GM21825 (cell line): ENCODE data around the gene CDH6.

ENCODE experiments used
- ATAC-seq: cut with Tn5 transposase; IDR thresholded peaks from one replicate; pipeline ENCODE4 v1.9.1; 2021; ENCODE audit warnings: mild to moderate bottlenecking, moderate library complexity; ENCODE audit not compliant: unreplicated experiment

Gene CDH6

DNA sequence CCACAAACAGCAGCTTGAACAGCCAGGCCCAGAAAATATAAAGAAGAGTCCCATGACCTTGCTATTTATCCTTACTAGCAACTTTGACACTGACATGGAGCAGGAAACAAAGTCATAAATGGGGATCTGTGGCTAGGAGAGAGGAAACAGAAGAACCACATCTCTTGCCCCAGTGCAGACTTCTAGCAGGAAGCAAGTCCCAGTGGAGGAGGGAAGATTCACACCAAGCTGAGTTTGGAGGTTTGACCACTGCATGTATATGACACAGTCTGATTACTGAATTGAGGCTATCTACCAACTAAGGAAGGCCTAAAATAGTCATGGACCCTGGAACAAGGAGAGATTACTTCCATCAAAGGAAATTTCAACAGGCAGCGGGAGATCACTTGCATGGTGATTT is 51.4 kb downstream of the CDH6 start:
- no peak for ATAC-seq

- no peak for ATAC-seq
Measured at GRCh38 chr5:31247381-31247780, 53.9 kb downstream of the CDH6 start.

GRCh38 chr5:31250201-31250600 is 56.7 kb downstream of the CDH6 start:
- ATAC-seq, result no peak

DNA sequence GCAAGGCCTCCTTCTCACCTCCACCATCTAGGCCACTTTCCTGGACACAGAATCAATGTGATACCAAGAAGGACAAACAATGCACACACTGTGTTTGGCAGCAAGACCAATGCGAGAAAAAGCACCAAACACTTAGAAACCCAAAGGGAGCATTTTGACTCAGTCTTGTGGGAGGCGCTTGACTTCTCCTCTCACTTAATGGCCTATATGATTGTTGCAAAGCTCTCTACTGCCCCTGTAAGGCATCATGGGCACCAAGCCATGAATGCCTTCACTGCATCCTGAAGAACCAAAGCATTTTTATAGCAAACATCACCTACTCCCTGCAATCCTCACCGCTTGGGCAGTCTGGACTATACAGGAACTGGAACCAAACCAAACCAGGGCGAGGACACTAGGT is 57.5 kb downstream of the CDH6 start:
- no peak for ATAC-seq

DNA sequence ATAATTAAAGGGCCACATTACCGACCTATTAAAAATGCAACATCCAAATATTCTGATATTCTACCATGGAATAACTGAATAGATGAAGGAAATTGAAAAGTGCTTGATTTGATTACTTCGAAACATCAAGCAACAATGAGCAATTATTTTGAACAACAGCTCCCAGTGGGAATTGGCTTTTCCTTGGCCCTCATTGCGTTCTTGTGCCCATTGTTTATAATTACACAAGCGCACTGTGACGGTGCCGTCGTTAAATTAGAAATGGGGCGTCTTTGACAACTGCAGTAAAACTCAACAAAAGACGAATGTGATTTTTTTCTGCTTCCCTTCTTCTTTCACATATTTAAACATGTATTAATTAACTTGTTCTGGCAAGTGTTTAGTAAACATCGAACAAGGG is 61.6 kb downstream of the CDH6 start:
- no peak for ATAC-seq

DNA sequence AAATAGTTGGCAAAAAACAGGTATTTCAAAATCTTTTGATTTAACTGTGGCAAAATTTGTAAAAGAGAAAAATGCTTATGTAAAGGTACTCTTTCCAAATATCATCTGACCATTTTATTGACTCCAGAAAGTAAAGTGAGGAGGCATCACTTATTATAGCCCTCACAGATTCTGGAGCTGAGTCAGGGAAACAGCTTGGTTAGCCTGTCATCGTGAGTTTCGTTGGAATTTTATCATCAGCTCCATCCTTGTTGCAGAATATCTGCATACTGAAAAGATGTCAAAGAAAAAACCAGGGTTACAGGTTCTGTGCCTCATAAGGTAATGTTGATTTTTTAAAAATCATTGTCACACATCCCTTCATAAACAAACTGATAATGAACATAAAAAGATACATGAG is 74.8 kb downstream of the CDH6 start:
- no peak for ATAC-seq

GRCh38 chr5:31268686-31269085 is 75.2 kb downstream of the CDH6 start:
- ATAC-seq, result no peak

DNA sequence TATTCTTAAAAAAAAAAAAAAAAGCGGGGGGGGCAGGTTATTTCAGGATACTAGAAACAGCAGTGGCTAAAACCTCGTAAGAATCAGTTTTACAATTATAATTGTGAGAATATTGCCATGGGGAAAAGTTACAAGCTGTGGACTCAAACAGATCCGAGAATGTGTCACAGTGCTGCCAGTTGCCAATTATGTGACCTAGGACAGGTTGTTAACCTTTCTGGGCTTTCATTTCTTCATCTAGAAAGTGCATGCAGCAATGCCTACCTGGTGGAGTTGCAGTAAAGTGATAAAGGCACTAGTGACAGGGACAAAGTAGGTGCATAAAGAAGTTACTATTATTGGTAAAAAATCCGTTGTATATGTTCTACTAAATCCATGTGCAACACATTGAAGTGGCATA is 75.8 kb downstream of the CDH6 start:
- no peak for ATAC-seq

DNA sequence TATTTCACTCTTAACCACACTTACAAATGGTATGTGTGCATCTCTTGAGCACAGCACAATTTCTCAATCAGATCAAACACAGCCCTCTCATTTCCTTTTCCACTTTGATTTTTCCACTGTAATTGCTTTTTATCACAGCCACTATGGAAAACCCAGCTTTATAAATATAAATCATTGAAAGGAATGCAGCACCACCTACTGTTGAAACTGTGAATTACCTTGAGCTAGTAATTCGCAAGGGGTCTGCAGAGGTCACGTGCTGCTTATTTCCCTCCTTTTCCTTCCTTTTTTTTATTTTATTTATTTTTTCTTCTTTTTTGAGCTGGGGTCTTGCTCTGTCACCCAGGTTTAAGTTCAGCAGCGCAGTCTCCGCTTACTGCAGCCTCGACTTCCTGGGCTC is 76.9 kb downstream of the CDH6 start:
- no peak for ATAC-seq

DNA sequence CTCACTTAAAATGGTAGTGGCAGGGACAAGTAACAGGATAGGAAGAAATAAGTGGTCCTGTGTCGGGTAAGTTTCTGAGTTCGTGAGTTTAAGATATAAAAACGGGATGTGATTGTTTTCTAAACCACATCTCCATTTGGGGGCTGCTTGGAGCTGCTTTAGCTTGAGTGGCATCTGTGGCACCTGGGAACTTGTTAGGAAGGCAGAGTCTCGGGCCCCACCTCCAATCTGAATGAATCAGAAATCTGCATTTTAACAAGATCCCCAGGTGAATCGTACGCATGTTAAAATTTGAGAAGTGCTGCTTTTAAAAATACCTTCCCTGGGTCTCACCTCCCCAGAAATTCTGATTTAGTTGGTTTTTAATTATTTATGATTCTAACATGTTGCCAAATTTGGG is 78.1 kb downstream of the CDH6 start:
- ATAC-seq, result no peak

DNA sequence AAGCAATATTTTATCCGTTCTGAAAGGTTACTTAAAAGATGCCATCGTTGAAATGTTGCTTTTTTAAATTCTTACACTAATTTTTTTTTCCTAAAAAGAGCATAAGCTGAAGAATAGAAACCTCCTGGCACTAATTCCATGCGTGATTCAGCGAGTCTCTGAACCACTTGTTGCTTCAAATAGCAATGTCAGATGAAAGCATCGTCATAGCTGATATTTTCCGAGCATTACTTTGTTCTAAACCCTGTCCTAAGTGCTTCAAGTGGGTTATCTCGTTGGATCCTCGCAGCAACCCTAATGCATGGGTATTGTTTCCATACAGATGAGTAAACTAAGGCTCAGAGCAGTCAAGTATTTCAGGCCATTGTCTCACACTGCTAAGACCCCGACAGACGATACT is 79.7 kb downstream of the CDH6 start:
- no peak for ATAC-seq

DNA sequence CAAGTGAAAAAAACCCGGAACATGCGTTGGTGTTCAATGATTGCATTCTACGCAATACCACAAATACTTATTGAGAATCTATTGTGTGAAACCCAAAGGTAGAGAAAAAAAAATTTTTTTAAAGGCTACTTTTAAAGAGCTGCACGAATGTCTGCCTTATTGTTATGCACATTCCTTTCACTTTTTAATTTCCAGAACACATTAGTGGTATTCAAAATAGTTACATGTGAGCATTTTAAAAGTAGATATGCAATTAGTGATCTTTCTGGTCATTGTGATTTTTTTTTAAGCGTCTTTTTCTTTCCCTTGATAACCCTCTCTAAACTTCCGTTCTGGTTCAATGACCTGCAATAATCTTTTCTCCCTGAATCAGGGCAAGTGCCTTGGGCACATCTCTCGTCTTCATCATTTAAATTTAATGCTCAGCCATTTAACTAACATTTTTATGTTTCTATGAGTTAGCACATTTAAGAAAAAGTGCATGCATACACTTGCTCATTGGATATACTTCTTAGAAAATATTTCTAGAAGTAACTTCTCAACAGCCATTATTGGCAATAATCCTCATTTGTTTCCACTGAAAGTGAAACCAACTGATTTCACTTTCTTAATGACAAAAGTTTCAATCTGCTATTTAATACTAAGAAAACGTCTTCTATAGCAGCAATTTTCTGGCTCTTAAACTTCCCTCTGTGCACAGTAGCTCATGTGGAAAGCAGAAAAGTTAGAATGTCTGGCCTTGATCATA is 80.3 kb downstream of the CDH6 start:
- ATAC-seq, result no peak

- no peak for ATAC-seq
Measured at GRCh38 chr5:31280210-31280609, 86.7 kb downstream of the CDH6 start.

DNA sequence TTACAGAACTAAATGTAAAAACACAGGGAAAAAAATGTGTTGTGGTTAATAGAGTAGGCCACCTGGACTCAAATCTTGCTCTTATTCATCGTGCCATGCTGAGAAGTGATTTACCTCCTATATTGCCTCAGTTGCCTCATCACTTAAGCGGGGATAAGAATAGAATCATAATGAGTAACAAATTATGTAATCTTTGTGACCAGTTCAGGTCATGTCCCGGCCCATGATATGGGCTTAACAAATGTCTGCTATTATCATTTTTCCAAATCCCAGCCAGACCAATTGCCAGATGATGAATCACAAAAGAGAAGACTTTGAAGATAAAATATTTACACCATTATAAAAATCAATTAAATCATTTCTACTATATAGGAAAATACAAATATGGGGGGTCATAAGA is 89.8 kb downstream of the CDH6 start:
- no peak for ATAC-seq

GRCh38 chr5:31285025-31285424 is 91.5 kb downstream of the CDH6 start:
- no peak for ATAC-seq

DNA sequence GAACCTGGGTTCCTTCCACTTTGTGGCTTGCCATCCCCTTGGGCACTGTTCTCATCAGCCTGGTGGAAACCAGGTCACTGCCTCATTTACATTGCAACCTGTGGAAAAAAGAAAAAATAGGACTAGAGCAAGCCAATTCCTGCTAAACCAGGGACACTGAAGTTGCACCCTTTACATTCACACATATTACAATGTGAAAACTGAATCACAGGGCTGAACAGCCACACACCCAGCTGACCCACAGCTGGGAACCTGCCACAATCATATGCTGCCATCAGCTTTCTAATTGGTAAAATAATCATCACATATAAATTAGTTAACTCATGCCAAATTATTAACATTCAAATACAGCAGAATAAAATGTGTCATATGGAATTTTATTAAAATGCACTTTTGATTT is 94.5 kb downstream of the CDH6 start:
- no peak for ATAC-seq

DNA sequence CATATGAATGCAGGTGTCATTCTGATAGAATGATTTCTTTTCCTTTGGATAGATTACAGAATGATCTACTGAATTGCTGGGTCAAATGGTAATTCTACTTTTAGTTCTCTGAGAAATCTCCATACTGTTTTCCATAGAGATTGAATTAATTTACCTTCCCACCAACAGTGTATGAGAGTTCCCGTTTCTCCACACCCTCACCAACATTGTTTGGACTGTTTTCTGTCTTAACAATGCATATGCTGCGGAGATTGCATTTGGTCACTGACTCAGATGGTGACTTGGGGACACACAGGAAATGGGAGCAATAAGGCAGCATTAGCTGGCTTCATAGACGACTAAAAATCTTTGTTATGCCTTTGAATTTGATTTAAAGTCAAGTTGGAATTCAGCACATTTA is 95.9 kb downstream of the CDH6 start:
- no peak for ATAC-seq

DNA sequence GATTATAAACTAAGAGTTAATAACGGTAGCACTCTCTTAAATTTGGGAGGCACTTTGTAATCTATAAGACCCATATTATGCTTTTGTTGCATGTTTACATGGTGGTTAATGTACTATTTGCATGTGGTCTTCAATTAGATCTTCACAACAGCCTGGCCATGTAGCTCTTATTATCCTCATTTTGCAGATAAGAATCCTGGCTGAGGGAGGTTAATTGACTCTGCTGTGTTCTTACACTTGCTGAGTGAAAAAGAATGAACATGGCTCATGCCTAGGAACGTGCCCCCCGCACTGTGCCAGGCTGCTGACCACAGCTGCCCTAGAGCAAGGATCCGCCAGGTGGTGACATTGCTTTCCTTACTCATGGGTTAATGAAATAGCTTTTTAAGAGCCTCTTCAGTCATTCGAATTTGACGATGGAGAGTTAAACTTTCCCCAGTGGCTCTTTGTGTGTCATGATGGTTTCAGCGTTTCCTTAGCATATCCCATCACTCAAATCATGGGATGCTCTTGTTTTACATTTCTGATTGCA is 97.9 kb downstream of the CDH6 start:
- no peak for ATAC-seq

- ATAC-seq, result no peak
Measured at GRCh38 chr5:31300501-31300900, 107.0 kb downstream of the CDH6 start.

DNA sequence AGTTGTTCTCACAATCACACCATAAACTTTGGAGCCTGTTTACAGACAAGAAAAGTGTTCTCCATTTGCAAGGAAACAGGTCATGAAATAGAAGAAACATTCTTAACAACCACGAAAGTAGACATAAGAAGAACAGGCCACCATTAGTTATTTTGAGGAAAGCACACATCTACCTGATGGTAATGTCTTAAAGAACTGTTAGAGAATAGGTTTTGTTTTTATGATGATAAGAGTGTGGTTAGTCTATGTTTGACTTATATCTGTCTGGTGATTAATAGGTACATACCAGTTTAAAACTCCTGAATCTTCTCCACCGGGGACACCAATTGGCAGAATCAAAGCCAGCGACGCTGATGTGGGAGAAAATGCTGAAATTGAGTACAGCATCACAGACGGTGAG is 108.3 kb downstream of the CDH6 start:
- no peak for ATAC-seq

DNA sequence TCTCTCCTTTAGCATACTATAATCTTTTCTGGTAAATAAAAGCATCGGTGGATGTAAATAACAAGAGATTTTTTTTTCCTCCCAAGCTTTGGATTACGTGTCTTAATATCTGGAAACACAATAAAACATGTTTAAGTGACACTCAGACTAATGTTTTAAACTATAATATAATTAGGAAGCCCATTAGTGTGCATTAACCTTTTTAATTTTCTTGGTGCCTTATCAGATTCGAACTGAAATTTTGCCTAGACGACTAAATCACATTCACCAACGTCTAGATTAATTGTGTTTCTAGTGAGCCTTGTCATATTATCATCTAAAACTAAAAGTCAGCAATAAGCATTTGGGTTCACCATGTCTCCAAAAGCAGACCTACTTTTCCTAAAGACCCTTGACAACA is 110.2 kb downstream of the CDH6 start:
- ATAC-seq, result no peak

GRCh38 chr5:31317665-31318064 is 124.2 kb downstream of the CDH6 start:
- ATAC-seq, result no peak

DNA sequence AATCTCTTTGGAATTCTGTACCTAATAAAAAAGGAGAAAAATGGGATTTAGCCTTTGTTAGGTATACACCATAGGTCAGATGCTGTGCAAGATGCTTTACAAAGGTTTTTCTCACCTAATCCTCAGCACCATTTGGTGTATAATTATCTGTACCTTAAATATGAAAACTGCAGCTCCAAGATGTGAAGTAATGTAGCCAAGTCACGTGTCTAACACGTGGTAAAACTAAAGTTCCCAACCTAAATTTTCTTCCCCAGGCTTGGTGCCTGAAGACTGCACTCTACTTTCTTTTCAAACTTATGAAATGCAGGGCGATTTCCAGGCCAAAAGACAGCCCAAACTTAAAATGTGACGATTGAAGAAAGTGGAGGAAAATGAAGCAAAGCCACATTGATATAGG is 125.8 kb downstream of the CDH6 start:
- no peak for ATAC-seq
